ENCODE results near the gene HUS1B.

The HUS1B gene

DNA sequence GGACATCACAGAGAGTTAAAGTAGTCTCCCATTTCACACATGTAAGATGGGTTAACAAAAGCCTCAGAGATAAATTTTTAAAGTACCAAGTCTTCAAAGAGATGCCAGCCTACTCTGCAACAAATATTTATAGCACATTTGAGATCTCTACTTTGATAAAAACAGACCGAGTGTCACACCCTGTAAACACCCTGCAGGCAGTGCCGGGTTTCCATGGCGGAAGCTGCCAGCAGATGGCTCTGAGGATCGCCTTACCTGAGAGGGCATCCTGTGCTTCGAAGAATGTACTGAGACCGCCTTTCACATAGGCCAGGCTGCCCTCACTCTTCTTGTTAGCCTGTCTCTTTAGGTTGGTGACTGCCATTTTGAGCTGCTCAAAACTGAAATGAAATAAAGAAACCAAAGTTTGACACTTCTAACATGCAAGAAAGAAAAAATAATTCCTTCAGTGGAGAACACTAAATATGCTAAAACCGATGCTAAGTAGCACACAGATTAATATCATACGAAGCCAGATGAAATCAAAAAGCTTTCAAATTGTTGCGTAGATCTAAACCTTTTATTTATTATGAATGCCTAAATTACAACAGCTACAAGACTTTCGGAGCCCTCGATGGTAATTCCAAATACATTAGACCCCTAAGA, 39.3 kb downstream of the HUS1B start:
- H3K27me3 Mint-ChIP-seq = no peaks in the 10 kb centered on the region
- no peaks in the 10 kb centered on the region for H3K9me3 Mint-ChIP-seq
- H3K36me3 Mint-ChIP-seq = peaks cover 8% of the 10 kb centered on the region
- H3K4me3 Mint-ChIP-seq = no peak overlapping the region
- H3K4me1 Mint-ChIP-seq = no peaks in the 10 kb centered on the region
- no peak overlapping the region for H3K27ac Mint-ChIP-seq

DNA sequence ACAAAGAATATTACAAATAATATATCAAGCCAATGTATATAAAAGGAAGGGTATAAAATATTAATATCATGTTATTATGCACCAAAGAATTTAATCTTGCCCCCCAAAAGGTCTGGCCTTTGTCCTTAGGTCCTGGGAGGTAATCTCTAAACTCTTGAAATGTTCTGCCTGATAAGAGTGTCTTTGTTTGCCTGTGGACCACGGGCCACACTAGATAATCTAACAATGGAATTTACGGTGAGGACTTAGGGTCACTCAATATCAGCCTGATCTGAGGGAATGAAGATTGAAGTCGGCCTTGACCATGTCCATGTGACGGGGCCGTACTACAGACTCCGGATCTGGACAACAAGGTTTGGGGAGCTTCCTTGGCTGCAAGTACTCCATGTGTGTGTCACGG, 42.9 kb downstream of the HUS1B start:
- Mint-ChIP-seq H3K27ac (no peak overlapping the region), H3K27me3 (no peaks in the 10 kb centered on the region), H3K9me3 (no peaks in the 10 kb centered on the region), H3K4me3 (no peak overlapping the region), H3K4me1 (peaks cover 9% of the 10 kb centered on the region), H3K36me3 (peaks cover 12% of the 10 kb centered on the region)

DNA sequence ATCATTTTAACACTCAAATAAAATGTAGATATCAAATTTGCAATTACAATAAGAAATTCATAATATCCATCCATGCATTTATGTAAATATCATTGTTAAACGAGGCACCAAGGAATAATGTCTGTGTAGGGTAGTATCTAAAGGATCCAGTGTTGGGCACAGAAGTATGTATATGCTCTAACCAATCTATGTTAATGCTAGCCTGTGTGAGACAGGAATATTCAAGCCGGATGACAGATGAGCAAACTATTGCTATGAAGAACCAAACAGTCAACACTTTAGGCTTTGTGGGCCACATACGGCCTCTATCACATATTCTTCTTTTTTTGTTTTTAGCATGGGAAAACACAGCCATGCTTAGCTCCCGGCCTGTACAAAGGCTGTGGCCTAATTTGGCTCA, 45.0 kb downstream of the HUS1B start:
- Mint-ChIP-seq H3K4me1 (peaks cover 9% of the 10 kb centered on the region), H3K27me3 (no peaks in the 10 kb centered on the region), H3K36me3 (peaks cover 24% of the 10 kb centered on the region), H3K9me3 (no peaks in the 10 kb centered on the region), H3K27ac (no peak overlapping the region), H3K4me3 (no peak overlapping the region)

DNA sequence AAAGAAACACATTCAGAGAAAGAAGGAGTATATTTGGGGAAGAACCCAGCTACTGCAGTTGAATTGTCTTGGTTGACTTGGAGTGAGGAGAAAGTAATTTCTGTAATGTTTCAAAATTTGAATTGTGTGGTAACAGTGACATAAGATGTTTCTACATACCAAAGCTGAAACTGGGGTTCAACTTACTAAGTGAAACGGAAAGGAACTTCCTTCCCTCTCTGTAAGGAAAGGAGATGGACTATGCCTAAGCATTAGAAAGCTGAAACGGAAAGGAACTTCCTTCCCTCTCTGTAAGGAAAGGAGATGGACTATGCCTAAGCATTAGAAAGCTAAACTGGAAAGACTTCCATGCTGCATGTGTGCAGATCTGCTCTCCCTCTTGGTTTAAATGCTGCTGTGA, 46.0 kb downstream of the HUS1B start:
- Mint-ChIP-seq H3K27ac (no peak overlapping the region), H3K36me3 (peaks cover 30% of the 10 kb centered on the region), H3K4me3 (no peak overlapping the region), H3K4me1 (peaks cover 9% of the 10 kb centered on the region), H3K9me3 (no peaks in the 10 kb centered on the region), H3K27me3 (no peaks in the 10 kb centered on the region)

DNA sequence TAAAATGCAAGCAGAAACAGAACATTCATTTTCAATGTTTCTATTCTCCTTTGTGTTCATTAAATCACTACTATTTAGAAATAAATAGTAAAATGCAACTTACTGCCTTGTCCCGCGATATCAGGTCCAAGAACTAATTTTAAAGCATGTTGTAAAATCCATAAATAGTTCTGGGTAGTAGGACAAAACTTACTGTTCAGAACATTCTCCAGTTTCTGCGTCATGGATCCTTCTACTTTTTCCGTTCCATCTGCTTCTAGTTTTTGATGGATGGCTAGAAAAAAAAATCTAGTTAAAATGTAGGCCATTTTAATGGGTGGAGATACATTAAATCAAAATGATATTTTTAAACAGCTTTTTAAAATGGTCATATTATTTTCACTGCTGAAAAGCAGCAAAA, 47.0 kb downstream of the HUS1B start:
- no peak overlapping the region for H3K27ac Mint-ChIP-seq
- peaks cover 29% of the 10 kb centered on the region for H3K36me3 Mint-ChIP-seq
- no peak overlapping the region for H3K4me3 Mint-ChIP-seq
- H3K4me1 Mint-ChIP-seq = peaks cover 9% of the 10 kb centered on the region
- H3K9me3 Mint-ChIP-seq = no peaks in the 10 kb centered on the region
- no peaks in the 10 kb centered on the region for H3K27me3 Mint-ChIP-seq

GRCh38 chr6:606829-607379, 50.0 kb downstream of the HUS1B start:
- no peak overlapping the region for H3K27ac Mint-ChIP-seq
- no peak overlapping the region for H3K4me3 Mint-ChIP-seq
- H3K9me3 Mint-ChIP-seq = no peaks in the 10 kb centered on the region
- peaks cover 6% of the 10 kb centered on the region for H3K4me1 Mint-ChIP-seq
- H3K36me3 Mint-ChIP-seq = peaks cover 29% of the 10 kb centered on the region
- H3K27me3 Mint-ChIP-seq = no peaks in the 10 kb centered on the region
